CD4-positive, alpha-beta T cell treated with Interleukin-6 for 4 hours (primary cell): ENCODE measurements around the gene PRL.

Source experiments
- DNase-seq: peaks from one replicate; pipeline ENCODE4 v3.0.0-alpha.2; 2020; ENCODE audit warnings: mixed read lengths

PRL gene

DNA sequence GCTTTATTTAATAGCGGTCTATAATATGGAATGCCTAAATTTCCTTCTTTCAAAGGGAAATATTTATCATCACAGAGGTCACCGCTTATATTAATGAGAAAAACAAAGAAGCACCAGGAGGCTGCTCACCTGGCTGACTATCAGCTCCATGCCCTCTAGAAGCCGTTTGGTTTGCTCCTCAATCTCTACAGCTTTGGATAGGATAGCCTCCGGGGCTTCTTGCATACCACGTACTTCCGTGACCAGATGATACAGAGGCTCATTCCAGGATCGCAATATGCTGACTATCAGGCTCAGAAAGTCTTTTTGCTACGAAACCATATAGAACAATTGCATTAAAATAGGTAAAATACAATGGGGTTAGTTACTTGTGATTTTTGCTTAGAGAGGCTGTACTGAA, 6.8 kb downstream of the PRL start:
- no peak for DNase-seq

DNA sequence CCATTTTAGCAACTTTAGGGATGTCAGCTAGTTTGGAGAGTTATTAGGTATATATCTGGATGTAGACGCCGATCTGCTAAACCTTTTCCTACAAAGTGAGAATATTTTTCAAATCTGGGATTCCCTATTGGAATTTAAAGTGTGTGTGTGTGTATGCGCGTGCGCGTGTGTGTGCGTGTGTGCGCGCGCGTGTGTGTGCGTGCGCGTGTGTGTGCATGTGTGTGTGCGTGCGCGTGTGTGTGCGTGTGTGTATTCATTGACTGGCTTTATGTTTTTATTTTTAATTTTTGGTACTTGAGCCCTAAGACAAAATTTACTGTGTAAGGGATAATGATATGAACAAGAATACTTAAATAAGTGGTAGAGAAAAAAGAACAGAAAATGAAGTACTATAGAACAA, 8.1 kb downstream of the PRL start:
- no peak for DNase-seq

DNA sequence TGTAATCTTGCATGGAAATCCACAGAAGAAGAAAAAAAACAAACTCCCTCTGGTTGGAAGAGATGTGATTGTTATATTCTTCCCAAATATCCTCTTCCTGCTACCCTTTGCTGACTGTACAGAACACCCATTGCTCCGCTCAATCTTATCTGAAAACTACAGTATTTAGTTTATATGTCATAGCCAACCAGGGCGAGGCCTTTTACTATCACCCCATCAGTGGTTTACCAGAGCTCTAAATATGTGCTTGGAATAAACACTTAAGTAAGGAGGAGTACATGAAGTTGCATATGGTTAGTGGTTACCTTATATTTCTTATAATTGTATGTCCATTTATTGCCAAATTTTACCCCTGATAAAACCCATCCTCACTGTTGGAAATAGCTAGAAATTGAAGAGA, 12.2 kb downstream of the PRL start:
- no peak for DNase-seq

DNA sequence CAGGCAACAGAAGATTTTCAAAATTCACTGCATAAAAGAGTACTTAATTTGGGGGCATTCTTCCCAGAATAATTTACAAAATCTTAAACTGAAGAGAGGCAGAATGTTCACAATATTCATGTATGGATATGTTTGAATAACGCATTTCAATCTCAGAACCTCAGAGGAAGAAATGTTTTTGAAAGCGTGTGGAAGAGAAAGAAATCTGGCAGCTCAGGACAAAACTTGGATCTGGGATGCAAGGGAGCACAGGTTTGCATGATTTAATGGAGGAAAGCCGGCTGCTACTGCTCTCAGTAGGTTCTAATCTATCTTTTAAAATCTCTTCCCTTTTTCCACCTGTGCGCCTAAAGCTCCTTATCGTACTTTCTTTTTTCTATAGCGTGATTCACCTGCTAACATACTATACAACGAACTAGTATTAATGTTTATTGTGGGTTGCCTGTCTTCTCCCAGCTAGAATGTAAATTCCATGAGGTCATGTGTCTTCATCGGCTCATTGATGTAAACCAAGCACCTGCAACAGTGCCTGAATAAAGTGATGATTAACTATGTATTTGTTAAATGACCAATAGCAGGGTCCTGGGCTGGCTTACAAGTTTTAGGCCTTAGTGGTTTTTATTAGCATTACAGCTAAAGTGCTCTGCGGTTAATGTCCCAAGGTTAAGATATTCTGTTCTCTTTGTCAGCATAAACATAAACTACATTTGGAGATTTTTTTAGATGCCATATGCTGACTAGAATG, 15.3 kb downstream of the PRL start:
- DNase-seq = no peak

DNA sequence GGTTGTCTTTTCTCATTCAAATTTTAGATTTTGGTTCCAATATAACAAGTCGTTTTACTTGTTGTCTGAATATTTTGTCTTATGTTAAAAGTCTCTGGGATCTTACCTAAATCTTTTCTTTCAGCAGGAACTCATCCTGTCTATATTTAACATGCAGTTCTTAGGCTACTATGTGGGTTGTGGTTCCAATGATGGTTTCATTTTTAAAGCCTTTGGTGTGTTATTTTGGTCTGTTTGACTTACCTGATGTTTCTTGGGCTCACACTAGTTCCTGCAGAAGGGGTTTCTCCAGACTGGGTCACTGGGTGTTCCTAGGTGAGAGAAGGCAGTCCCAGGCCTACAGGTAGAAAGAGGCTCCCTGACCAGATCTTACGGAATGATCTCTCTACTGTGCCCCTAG, 17.4 kb downstream of the PRL start:
- no peak for DNase-seq

DNA sequence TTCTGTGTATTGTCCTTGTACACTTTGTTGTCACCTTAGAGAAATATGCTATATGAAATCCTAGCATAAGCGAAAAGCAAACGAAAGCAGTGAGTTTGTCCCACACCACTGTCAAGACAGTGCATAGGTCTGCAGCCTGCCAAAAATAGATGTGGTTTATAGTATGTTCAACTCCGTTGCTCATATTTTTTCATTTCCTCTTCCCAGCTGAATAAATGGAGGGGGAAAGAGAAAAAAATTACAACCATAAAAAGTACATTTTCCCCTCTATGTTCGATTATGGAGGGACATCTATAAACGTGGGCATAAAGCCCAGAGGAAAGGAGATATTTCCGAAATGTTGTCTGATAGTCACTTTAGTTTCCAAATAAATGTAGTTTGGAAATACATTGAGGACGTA, 25.8 kb downstream of the PRL start:
- no peak for DNase-seq

DNA sequence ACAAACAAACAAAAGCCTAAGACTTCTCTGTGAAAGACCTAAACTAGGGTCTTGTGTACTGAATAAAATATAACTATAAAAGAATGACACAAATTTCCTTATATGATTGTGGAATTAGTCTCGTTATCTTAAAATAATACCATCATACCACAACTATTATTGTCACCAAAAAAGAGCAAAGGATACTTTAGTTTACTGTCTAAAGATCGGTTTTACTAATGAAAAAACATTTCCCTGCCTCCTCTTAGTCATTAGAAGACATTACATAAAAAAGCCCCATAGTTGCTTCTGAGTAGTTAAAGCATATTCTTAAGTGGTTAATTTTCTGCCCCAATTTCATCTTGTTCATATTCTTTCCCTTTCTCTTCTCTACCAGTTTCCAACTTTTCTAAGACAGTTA, 33.1 kb downstream of the PRL start:
- no peak for DNase-seq

DNA sequence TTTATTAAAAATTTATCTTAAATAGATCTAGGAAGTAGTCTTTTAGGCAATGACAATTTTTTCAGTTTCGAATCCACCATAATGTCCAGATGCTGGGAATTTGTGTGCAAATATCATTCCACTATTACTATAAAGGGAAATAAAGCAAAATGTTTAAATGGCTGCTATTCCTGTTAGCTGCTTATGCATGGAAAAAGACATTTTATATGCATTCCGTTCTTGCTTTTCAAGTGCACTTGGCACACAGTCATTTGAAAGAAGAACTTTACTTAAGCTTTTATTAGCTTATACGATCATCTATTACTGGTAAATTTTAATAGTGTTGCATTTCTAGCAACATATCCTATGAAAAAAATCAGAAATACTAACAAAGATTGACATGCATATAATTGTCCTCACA, 42.0 kb downstream of the PRL start:
- DNase-seq = no peak

DNA sequence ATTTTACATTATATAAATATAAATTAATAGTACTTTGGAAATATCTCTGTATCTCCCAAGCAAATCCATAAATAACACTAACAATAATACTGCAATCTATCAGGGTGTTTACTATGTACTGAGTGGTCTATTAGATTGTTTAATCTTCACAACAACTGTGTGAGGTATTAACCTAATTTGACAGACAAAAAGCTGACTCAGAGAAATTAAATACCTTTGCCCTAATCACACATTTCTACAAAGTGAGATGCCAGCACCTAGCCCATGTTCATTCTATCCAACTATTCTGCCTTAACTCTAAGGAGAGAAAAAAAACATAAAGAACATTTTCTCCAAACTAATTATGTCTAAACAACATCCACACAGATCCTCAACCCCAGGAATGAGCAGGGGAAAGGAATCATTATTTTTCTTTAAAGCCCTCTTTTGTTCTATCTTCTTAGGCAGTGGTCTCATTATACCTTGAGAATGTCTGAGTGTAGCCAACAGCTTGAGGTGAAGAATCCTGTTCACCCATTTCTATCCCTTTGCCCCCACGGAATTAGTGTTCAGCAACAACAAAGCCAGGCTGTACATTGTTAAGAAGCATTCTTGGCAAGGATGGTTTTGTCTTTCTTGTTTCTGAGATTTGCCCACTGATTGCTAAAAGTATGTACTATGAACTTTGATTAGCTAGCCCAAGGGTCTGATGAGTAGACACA, 42.7 kb downstream of the PRL start:
- DNase-seq = no peak

DNA sequence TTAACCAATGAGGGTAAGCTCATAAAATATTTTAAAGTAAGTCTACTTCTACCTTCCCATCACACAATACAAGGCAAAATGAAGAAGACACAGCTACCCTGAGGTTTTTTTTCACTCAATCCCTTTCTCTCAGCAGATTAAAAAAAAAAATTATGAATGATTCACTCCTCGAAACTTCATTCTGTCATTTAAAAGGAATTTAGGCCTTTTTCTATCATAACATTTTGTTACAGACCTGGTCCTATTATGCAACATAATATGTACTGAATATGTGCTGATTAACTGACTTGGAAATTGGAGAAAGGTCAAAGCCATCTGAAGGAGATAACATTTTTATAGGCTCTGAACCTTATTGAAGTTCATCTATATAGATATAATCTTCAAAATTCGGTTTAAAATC, 45.5 kb downstream of the PRL start:
- DNase-seq = no peak

DNA sequence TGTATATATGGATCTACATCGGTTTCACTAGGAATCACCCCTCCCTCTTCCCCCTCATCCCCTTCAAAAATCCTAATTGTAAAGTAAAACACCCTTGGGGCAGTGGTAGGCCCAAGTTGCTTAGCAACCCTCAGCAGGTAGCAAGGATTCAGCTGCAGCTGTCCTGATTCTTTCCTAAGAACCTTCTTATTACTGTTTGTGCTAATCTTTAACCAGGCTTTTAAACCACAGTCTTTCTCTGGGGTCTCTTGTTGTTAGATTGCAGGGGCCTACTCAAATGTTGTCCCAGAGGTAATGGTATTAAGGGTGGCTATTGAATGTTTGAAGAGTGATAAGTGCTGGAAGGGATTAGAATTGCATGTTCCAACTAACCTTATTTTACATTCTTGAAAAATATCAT, 46.4 kb downstream of the PRL start:
- no peak for DNase-seq

DNA sequence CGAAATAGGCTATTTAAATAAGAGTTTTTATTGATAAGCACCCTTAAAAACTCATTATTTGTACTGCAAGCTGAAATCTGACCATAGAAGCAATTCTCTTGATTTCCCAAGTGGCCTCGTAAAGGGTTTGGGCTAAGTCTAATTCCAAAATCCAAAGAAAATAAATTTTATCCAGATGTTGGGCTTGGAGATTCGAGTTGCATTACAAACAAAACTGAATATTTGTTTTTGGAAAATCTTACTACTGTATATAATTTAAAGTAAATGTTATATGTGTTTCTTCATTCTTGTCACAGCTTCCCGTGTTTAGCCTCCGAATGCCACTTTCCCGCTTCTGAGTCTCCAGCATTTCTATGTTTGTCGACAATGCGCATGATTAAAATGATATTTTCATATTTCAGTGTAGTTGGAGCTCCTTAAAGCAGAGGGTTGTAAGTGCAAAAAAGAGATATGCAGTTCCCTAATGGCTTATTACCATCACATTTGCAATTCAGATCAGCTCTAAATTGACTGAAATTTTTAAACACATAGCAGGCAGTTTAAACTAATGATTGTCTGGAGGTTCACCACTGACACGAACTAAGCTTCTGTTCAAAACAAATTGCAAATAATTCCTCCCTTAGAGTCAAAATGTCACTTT, 47.0 kb downstream of the PRL start:
- DNase-seq = no peak

DNA sequence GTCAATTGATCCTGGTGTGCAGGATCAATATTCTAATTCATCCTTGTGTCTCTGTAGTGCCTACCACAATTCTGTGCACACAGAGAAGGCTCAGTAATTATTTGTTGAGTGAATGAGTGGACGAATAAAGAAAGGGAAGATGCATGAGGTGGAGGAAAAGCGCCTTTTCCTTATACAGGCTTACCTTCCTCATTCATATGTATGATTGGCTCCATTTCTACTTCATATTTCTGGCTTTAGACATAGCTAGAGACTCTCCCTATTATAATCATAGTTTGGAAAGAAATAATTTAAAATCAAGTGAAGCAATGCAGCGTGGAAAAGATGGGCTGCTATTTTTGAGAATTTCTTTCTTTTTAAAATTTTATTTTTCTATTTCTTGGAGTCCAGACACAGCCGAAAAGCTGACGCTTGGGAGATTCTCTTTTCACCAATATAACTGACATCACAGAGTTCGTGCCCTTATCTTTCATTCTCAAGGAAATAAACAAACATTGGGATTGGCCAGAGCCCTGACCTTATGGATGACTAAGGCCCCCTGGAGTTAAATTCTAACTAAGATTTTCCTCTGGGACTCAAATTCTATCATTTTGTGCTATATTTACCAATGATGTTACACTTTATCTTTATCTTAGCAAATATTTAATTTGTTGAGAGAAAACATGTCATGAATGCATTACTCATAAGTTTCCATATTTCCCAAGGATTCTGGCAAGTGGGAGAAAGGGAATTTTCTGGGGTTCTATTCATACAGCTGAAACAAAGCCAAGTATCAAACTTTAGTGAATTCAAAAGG, 48.1 kb downstream of the PRL start:
- DNase-seq = no peak

DNA sequence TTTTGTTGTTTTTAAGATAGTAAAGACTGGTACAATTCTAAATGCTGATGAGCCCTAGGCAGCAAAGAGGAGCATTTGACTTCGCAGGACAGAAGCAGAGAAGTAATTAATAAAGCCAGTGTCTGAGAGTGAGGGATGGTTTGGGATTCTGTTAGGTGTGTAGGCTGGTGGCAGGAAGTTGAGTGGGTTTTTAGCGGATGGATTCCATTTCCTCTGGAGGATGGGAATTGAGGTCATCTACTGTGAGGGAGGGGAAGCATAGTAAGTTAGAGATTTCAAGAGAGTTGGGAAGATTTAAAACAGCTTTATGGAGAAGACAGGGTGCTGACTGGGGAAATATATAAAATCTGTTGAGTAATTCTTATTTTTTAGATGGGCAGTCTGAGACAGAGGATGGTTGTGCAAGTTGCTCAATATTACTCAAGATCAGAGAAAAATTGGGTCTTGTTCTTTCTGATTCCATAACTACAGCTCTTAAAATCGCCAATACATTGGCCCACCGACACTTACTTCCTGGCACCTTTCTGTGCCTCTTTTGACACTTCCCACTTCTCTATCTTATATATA, 48.8 kb downstream of the PRL start:
- no peak for DNase-seq

DNA sequence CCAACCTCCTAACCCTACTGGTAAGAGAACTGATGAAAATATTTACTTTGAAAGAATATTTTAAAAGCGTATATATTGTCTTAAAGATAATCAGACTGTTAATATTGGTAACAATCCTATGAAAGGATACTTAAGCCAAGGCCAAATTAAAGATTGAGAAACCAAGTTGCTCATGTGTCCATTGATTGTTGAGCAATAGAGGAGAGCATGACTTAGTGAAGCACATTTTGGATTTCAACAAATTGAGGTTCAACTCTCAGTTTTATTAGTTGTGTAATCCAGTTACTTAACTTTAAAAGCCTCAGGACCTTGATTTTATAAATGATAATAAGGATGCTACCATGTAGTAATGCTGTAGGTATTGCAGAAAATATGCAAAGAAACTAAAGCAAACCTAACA, 56.8 kb downstream of the PRL start:
- DNase-seq = no peak

DNA sequence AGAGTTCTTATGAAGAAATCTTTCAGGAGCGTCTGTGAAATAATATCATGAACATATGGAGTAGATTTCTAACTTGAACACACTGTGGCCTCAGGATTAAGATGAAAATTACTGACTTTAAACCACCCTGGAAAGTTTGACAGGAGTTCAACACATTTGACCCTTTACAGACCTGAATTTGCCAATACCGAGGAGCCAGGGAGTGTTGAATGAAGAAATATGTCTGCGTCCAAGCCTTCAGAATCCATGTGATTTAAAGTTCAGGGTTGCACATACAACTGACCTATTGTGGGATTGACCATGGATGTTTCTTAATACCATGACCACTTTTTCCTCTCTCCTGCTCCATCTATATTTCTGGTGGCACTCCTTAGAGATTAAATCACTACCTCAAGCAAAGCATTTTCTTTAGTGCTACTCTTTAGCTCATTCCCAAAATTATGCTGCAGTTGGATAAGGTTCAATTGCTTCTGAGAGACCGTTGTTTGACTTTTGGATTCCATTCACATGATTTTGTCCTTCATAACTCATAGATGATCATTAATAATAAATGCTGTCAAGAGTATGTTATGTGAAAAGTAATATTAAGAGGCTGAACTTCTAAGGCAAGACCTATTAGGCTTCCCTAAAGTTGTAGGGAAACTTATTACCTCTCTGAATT, 57.4 kb downstream of the PRL start:
- no peak for DNase-seq

DNA sequence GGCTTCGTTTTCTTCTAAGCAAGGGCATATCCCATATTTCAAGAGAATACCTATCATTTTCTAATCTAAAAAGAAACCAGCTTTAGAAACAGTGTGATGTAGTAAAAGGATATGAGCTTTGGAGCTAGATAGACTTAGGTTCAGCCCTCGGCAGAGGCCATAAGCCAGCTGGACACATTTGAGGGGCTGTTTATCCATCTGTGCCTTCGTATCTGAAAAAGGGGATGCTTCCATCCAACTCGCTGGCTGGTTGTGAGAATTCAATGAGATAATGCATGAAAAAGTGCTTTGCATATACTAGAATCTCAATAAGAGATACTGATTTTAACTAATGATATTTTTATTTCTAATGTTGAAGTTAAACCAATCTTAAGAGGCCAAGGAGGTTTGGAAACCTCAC, 58.0 kb downstream of the PRL start:
- DNase-seq = no peak

DNA sequence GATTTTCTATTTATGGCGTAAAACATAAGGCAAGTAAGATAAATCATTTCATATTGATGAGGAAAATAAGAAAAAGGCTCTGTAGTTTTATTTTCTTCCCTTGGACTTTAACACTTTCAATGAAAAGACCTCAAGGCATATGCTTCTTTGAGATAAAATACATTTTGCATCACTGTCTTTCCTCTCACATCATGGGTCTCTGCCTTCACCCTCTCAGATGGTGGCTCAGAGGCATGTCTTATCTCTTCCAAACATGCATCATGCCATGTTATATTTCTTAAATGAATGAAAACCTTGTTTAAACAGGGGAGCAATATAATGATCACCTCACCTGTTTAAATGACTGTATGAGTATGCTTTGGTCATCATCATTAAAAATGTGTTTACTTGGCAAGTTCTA, 59.3 kb downstream of the PRL start:
- DNase-seq = no peak
